ENCODE data around the gene HEYL.

HEYL gene

DNA sequence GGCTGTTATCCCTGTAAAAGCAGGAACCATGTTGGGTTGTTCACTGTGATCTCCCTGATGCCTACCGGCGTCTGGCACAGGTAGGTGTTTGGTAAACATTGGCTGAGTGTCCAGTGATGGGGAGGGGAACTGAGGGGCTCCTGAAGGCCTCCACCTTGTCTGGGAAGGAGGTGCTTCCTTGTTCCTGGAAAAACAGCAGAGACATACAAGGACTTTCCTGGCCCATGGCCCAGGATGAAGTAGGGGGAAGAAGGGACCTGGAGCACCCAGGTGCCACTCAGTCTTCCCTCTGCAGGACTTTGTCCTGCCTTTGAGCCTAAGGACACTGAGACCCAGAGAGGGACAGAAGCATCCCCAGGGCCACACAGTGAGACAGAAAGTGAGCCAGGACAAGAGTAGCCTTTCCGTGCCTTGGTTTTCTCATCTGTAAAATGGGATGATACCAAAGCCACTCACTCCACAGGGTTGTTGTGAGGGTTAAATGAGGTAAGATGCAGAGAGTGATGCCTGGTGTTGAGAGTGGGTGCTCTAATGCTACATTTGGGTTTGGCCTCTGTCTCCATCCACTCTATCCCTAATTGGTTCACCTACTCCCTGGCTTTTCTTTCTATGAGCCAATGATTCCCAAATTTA lies 6.1 kb upstream of the HEYL start:
- Histone ChIP-seq H3K27ac (no peak overlapping the region), H2AFZ (ENCODE audit: low read depth) (no peak overlapping the region), H3K4me2 (no peak overlapping the region), H3K4me1 (ENCODE audit: low read depth, poor library complexity, severe bottlenecking) (no peaks in the 10 kb centered on the region), H3K4me3 (IDR thresholded peaks at IDR 0.05; ENCODE audit: insufficient read depth, low read depth, low read length) (no peak overlapping the region), H3K36me3 (ENCODE audit: insufficient read depth) (no peaks in the 10 kb centered on the region), H3K79me2 (ENCODE audit: insufficient read depth, low read depth) (no peaks in the 10 kb centered on the region), H3K27me3 (ENCODE audit: insufficient read depth, low read depth) (no peaks in the 10 kb centered on the region), H4K20me1 (ENCODE audit: insufficient read depth) (no peaks in the 10 kb centered on the region), H3K9ac (no peak overlapping the region)
- TF ChIP-seq, protein P1, sequence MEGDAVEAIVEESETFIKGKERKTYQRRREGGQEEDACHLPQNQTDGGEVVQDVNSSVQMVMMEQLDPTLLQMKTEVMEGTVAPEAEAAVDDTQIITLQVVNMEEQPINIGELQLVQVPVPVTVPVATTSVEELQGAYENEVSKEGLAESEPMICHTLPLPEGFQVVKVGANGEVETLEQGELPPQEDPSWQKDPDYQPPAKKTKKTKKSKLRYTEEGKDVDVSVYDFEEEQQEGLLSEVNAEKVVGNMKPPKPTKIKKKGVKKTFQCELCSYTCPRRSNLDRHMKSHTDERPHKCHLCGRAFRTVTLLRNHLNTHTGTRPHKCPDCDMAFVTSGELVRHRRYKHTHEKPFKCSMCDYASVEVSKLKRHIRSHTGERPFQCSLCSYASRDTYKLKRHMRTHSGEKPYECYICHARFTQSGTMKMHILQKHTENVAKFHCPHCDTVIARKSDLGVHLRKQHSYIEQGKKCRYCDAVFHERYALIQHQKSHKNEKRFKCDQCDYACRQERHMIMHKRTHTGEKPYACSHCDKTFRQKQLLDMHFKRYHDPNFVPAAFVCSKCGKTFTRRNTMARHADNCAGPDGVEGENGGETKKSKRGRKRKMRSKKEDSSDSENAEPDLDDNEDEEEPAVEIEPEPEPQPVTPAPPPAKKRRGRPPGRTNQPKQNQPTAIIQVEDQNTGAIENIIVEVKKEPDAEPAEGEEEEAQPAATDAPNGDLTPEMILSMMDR (conservative IDR thresholded peaks at IDR 0.05; ENCODE audit: low read depth, low read length): no peak

DNA sequence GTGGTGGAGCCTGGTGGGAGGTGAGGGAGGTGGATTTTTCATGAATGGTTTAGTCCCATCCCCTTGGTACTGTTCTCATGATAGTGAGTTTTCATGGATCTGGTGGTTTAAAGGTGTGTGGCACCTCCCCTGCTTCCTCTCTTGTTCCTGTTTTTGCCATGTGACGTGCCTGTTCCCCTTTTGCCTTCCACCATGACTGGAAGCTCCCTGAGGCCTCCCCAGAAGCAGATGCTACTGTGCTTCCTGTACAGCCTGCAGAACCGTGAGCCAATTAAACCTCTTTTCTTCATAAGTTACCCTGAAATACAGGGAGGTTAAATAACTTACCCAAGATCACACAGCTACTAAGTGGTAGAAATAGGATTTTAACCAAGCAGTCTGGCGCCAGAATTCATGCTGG lies 4.3 kb upstream of the HEYL start:
- H2AFZ ChIP-seq (ENCODE audit: low read depth): no peak overlapping the region
- TF ChIP-seq, protein P1 (conservative IDR thresholded peaks at IDR 0.05; ENCODE audit: low read depth, low read length): no peak
- H3K79me2 ChIP-seq (ENCODE audit: insufficient read depth, low read depth): no peaks in the 10 kb centered on the region
- H3K4me1 ChIP-seq (ENCODE audit: low read depth, poor library complexity, severe bottlenecking): peaks cover 4% of the 10 kb centered on the region
- H3K4me3 ChIP-seq (IDR thresholded peaks at IDR 0.05; ENCODE audit: insufficient read depth, low read depth, low read length): no peak overlapping the region
- H3K27me3 ChIP-seq (ENCODE audit: insufficient read depth, low read depth): no peaks in the 10 kb centered on the region
- H3K9ac ChIP-seq: no peak overlapping the region
- H3K36me3 ChIP-seq (ENCODE audit: insufficient read depth): no peaks in the 10 kb centered on the region
- H3K27ac ChIP-seq: no peak overlapping the region
- H4K20me1 ChIP-seq (ENCODE audit: insufficient read depth): no peaks in the 10 kb centered on the region
- H3K4me2 ChIP-seq: no peak overlapping the region

DNA sequence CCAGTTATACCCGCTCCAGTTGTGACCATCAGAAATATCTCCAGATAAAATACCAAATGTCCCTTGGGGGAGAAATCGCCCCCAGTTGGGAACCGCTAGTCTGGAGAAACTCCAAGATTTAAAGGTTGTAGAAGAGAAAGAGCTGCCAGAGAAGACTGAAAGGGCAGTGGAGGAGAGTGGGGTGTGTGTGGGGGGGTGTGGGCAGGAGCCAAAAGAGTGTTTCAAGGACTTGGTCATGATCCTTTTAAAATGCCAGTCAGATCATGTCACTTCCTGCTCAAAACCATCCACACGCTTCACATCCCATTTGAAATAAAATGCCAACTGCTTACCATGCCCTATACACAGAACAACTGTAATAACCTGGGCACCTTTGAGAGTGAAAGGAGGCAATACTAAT lies 3.4 kb upstream of the HEYL start:
- no peak overlapping the region for H3K27ac ChIP-seq
- H2AFZ ChIP-seq (ENCODE audit: low read depth): no peak overlapping the region
- TF ChIP-seq, protein P1 (conservative IDR thresholded peaks at IDR 0.05; ENCODE audit: low read depth, low read length): no peak
- no peaks in the 10 kb centered on the region for H4K20me1 ChIP-seq (ENCODE audit: insufficient read depth)
- no peaks in the 10 kb centered on the region for H3K79me2 ChIP-seq (ENCODE audit: insufficient read depth, low read depth)
- 0 out of 2 replicates have a peak, but pooled peaks cover under 1% of the 10 kb centered on the region for H3K27me3 ChIP-seq (ENCODE audit: insufficient read depth, low read depth)
- no peak overlapping the region for H3K4me2 ChIP-seq
- no peak overlapping the region for H3K4me3 ChIP-seq (IDR thresholded peaks at IDR 0.05; ENCODE audit: insufficient read depth, low read depth, low read length)
- no peak overlapping the region for H3K9ac ChIP-seq
- H3K36me3 ChIP-seq (ENCODE audit: insufficient read depth): no peaks in the 10 kb centered on the region
- peaks cover 7% of the 10 kb centered on the region for H3K4me1 ChIP-seq (ENCODE audit: low read depth, poor library complexity, severe bottlenecking)

DNA sequence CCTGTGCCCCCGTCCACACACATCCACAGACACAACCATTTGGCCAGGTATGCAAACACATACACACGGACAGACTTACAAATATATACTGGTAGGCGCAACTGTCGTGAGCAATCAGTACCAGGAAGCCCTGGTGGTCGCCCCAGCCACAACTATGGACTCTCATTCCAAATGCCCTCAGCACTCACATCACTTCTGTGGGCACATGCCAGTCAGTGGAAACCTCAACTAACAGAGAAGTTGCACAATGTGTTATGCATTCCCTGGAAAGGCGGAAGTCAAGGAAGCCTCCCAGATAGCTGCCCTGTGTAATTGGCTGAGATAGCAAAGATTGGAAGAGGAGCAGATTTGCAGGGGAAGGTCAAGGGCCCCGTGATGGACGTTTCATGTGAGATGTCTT lies 1.4 kb upstream of the HEYL start:
- no peaks in the 10 kb centered on the region for H3K79me2 ChIP-seq (ENCODE audit: insufficient read depth, low read depth)
- no peak overlapping the region for H3K9ac ChIP-seq
- H2AFZ ChIP-seq (ENCODE audit: low read depth): no peak overlapping the region
- no peaks in the 10 kb centered on the region for H3K36me3 ChIP-seq (ENCODE audit: insufficient read depth)
- peaks cover 7% of the 10 kb centered on the region for H3K4me1 ChIP-seq (ENCODE audit: low read depth, poor library complexity, severe bottlenecking)
- no peaks in the 10 kb centered on the region for H4K20me1 ChIP-seq (ENCODE audit: insufficient read depth)
- TF ChIP-seq, protein P1 (conservative IDR thresholded peaks at IDR 0.05; ENCODE audit: low read depth, low read length): no peak
- 0 out of 2 replicates have a peak, but pooled peaks cover 2% of the 10 kb centered on the region for H3K27me3 ChIP-seq (ENCODE audit: insufficient read depth, low read depth)
- H3K27ac ChIP-seq: no peak overlapping the region
- no peak overlapping the region for H3K4me2 ChIP-seq
- H3K4me3 ChIP-seq (IDR thresholded peaks at IDR 0.05; ENCODE audit: insufficient read depth, low read depth, low read length): no peak overlapping the region
